ENCODE data around the gene VGF. TPM values are rescaled to one million over a fixed set of nuclear protein-coding genes. Genes with fewer than 3 reads are reported as not detected.

Gene VGF
- total and polyA plus RNA-seq, 2 donors (not counting 3 experiments of a cell fraction or from before 2014, with no cell fraction given) = 0.03 TPM; not detected in 1

GRCh38 chr7:101177644-101178043 is 12.3 kb upstream of the VGF start:
- H3K4me3 ChIP-seq (replicated peaks in 1 of 3; ENCODE audit: insufficient read depth in 1 of 3, low read depth in 1 of 3, low read length in 3 of 3) = no peak overlapping the region
- FAIRE-seq = no peak
- H3K36me3 ChIP-seq (ENCODE audit: control insufficient read depth in 2 of 2, extremely low read depth in 1 of 2, insufficient read depth in 2 of 2, low read length in 2 of 2) = no peaks in the 10 kb centered on the region
- no peaks in the 10 kb centered on the region for H3K9me1 ChIP-seq (replicated peaks; ENCODE audit: control insufficient read depth, extremely low read depth, insufficient read depth, low read length)
- no peak overlapping the region for H3K27ac ChIP-seq (ENCODE audit: insufficient read depth, low read depth, low read length)
- BruUV-seq (replicated peaks) = no TSS peak
- H3K9ac ChIP-seq (replicated peaks; ENCODE audit: extremely low read depth, insufficient read depth, low read length) = no peak overlapping the region
- DNase-seq (ENCODE audit: low read depth, low spot score) = no peak
- H4K20me1 ChIP-seq (replicated peaks; ENCODE audit: control insufficient read depth, extremely low read depth, insufficient read depth, low read length) = no peaks in the 10 kb centered on the region
- CTCF ChIA-PET = interaction anchor here (2.4 to 6.3 kb wide), 2 partner anchors 14 to 34 kb away, joined by 9 to 39 read pairs; no protein-coding TSS in a partner anchor
- POLR2A ChIA-PET = no interaction called here
- no peaks in the 10 kb centered on the region for H3K9me3 ChIP-seq (replicated peaks; ENCODE audit: control insufficient read depth, insufficient read depth, low read length)
- H2AFZ ChIP-seq (ENCODE audit: low read depth, low read length) = no peak overlapping the region
- dilution Hi-C loops (cut with MboI; ENCODE audit: extremely low pct_ligation_motif_present, low sequenced_read_pairs) = no loop called here
- TF ChIP-seq POLR2AphosphoS5 (IDR thresholded peaks at IDR 0.05; ENCODE audit: insufficient read depth, low read depth, low read length) (no peak), MYC (IDR thresholded peaks at IDR 0.05; ENCODE audit: low read depth, low read length) (no peak), EZH2 (IDR thresholded peaks at IDR 0.05; ENCODE audit: borderline replicate concordance, low read depth, low read length, severe bottlenecking) (no peak), GATA2 (IDR thresholded peaks at IDR 0.05; ENCODE audit: insufficient read depth, insufficient read length, low read depth, low read length) (no peak), FOS (IDR thresholded peaks at IDR 0.05; ENCODE audit: borderline replicate concordance, insufficient read depth, low read length) (no peak), JUN (IDR thresholded peaks at IDR 0.05; ENCODE audit: borderline replicate concordance, insufficient read depth, insufficient read length, low read depth) (no peak), POLR2A (IDR thresholded peaks at IDR 0.05; ENCODE audit: low read depth, low read length) (no peak)
- TF ChIP-seq, protein P1, sequence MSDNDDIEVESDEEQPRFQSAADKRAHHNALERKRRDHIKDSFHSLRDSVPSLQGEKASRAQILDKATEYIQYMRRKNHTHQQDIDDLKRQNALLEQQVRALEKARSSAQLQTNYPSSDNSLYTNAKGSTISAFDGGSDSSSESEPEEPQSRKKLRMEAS (IDR thresholded peaks at IDR 0.05; ENCODE audit: insufficient read depth, insufficient read length) = no peak
- TF ChIP-seq, protein P2, sequence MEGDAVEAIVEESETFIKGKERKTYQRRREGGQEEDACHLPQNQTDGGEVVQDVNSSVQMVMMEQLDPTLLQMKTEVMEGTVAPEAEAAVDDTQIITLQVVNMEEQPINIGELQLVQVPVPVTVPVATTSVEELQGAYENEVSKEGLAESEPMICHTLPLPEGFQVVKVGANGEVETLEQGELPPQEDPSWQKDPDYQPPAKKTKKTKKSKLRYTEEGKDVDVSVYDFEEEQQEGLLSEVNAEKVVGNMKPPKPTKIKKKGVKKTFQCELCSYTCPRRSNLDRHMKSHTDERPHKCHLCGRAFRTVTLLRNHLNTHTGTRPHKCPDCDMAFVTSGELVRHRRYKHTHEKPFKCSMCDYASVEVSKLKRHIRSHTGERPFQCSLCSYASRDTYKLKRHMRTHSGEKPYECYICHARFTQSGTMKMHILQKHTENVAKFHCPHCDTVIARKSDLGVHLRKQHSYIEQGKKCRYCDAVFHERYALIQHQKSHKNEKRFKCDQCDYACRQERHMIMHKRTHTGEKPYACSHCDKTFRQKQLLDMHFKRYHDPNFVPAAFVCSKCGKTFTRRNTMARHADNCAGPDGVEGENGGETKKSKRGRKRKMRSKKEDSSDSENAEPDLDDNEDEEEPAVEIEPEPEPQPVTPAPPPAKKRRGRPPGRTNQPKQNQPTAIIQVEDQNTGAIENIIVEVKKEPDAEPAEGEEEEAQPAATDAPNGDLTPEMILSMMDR (IDR thresholded peaks at IDR 0.05; ENCODE audit: extremely low read depth in 1 of 2, insufficient read depth in 1 of 2, low read depth in 1 of 2, low read length in 2 of 2) = no peak
- intact Hi-C loops (cut with micrococcal nuclease) = loop anchor here (10.0 kb wide), 1 partner anchor 557 kb away; no protein-coding TSS in a partner anchor
- peaks cover 61 to 72% of the 10 kb centered on the region in 2 experiments for H3K27me3 ChIP-seq (ENCODE audit: control insufficient read depth in 2 of 2, insufficient read depth in 2 of 2, low read length in 2 of 2)
- no peak overlapping the region for H3K4me2 ChIP-seq (ENCODE audit: insufficient read depth, low read length)
- no peaks in the 10 kb centered on the region for H3K4me1 ChIP-seq (ENCODE audit: control insufficient read depth, extremely low read depth, insufficient read depth, low read length)
- no peaks in the 10 kb centered on the region for H3K79me2 ChIP-seq (ENCODE audit: control insufficient read depth, insufficient read depth, low read length)

All from endothelial cell of umbilical vein (primary cell).